T-helper 17 cell (primary cell): ENCODE results near the gene OPALIN. TPM values are rescaled to one million over a fixed set of nuclear protein-coding genes. Genes with fewer than 3 reads are reported as not detected.

Source experiments
- ATAC-seq: fragments of 150-1000 bp; cut with Tn5 transposase; 2 replicates; pipeline ENCODE4 v1.10.0; 2021; ENCODE audit warnings: mild to moderate bottlenecking, moderate library complexity
- DNase-seq, 3 donors: peaks; one replicate each; pipeline versions ENCODE4 v3.0.0 to v3.0.0-alpha.2; 2020 to 2021
- H3K9me3 ChIP-seq: one replicate; pipeline ENCODE4 v1.7.0; 2013; ENCODE audit warnings: low read length, mild to moderate bottlenecking; ENCODE audit not compliant: control insufficient read depth, poor library complexity, severe bottlenecking
- H3K27ac Mint-ChIP-seq: one replicate; pipeline ENCODE4 v1.8.0; 2022; ENCODE audit warnings: mild to moderate bottlenecking, moderate library complexity, mixed read lengths
- H3K27me3 Mint-ChIP-seq: one replicate; pipeline ENCODE4 v1.8.0; 2022; ENCODE audit warnings: mixed read lengths
- H3K36me3 Mint-ChIP-seq: one replicate; pipeline ENCODE4 v1.8.0; 2022; ENCODE audit warnings: low read depth, mixed read lengths
- H3K4me1 Mint-ChIP-seq: one replicate; pipeline ENCODE4 v1.8.0; 2022; ENCODE audit warnings: mild to moderate bottlenecking, mixed read lengths
- H3K4me3 Mint-ChIP-seq: one replicate; pipeline ENCODE4 v1.8.0; 2022; ENCODE audit warnings: mild to moderate bottlenecking, moderate library complexity, mixed read lengths
- total RNA-seq, 4 donors: library from RNA in 2 of 4; stranded (reverse) in 2 of 4; gene quantifications; one replicate each; pipeline ENCODE4 v1.2.3 and lab custom pipeline; 2022 to 2026

The OPALIN gene
- total RNA-seq, 2 donors from 2014 or later, result not detected

GRCh38 chr10:96297486-96297885 is 61.3 kb downstream of the OPALIN start:
- H3K9me3 ChIP-seq, result no peaks in the 10 kb centered on the region
- H3K27ac Mint-ChIP-seq, result no peak overlapping the region
- peaks cover 63% of the 10 kb centered on the region for H3K27me3 Mint-ChIP-seq
- ATAC-seq (no peak), DNase-seq (no peak)
- H3K36me3 Mint-ChIP-seq, result peaks cover 4% of the 10 kb centered on the region
- H3K4me3 Mint-ChIP-seq, result no peak overlapping the region
- peaks cover 12% of the 10 kb centered on the region for H3K4me1 Mint-ChIP-seq

- H3K27ac Mint-ChIP-seq, result no peak overlapping the region
- no peaks in the 10 kb centered on the region for H3K9me3 ChIP-seq
- peaks cover 66% of the 10 kb centered on the region for H3K27me3 Mint-ChIP-seq
- ATAC-seq (no peak), DNase-seq (no peak)
- peaks cover 12% of the 10 kb centered on the region for H3K4me1 Mint-ChIP-seq
- no peak overlapping the region for H3K4me3 Mint-ChIP-seq
- H3K36me3 Mint-ChIP-seq, result peaks cover 4% of the 10 kb centered on the region
These were observed 63.3 kb downstream of the OPALIN start for GRCh38 chr10:96295475-96295874.

Other genes with a start within 250 kb of the OPALIN start
- gene ZNF518A, start 228.7 kb downstream of the OPALIN start, total RNA-seq, result 10 to 100 TPM; 11.4 to 12.6 TPM
- gene BLNK, start 87.4 kb downstream of the OPALIN start, total RNA-seq, result 1 to 10 TPM in 1 of 2 donors, not detected in 1; 3.6 TPM
- not detected for gene DNTT, start 54.6 kb downstream of the OPALIN start, total RNA-seq
- not detected for gene TLL2, start 154.9 kb upstream of the OPALIN start, total RNA-seq
- 10 to 100 TPM; 94.3 to 94.5 TPM for gene TM9SF3, start 228.0 kb upstream of the OPALIN start, total RNA-seq